Sigmoid colon (tissue), 7 donors: ENCODE data around the gene CRADD. TPM values are rescaled to one million over a fixed set of nuclear protein-coding genes. Genes with fewer than 3 reads are reported as not detected.

Experiments
- DNase-seq: peaks from one replicate; pipeline ENCODE4 v3.0.0-alpha.2; 2019
- H3K27ac ChIP-seq, 4 donors: fragments of 200-600 bp; sonication (generic); one replicate each; pipeline ENCODE4 v1.5.1; 2016 to 2019; ENCODE audit warnings: mild to moderate bottlenecking in 1 of 4
- H3K27me3 ChIP-seq, 3 donors: fragments of 200-600 bp; sonication (generic); one replicate each; pipeline ENCODE4 v1.5.1; 2019; ENCODE audit warnings: mild to moderate bottlenecking in 1 of 3
- H3K36me3 ChIP-seq, 4 donors: fragments of 200-600 bp; sonication (generic); one replicate each; pipeline ENCODE4 v1.5.1; 2016 to 2019
- H3K4me1 ChIP-seq, 4 donors: fragments of 200-600 bp; sonication (generic); one replicate each; pipeline ENCODE4 v1.5.1; 2017 to 2019
- H3K4me3 ChIP-seq, 4 donors: fragments of 200-600 bp; sonication (generic); one replicate each; pipeline ENCODE4 v1.5.1; 2017 to 2019; ENCODE audit warnings: mild to moderate bottlenecking in 2 of 4, moderate library complexity in 1 of 4
- H3K9me3 ChIP-seq, 4 donors: fragments of 200-600 bp in 3 of 4; sonication (generic) in 3 of 4; one replicate each; pipeline versions ENCODE4 v1.5.1 to v1.6.1; 2013 to 2019
- EP300 ChIP-seq, 4 donors: sonication (generic); formaldehyde crosslinking; IDR thresholded peaks; one replicate each; pipeline ENCODE4 v1.6.1; 2017; ENCODE audit warnings: antibody characterized with exemption in 4 of 4
- POLR2A ChIP-seq, 2 donors: fragments of 450-650 bp; IDR thresholded peaks; one replicate each; pipeline ENCODE4 v1.6.1; 2016; ENCODE audit warnings: antibody characterized with exemption in 2 of 2, mild to moderate bottlenecking in 2 of 2, moderate library complexity in 2 of 2
- POLR2AphosphoS5 ChIP-seq, 4 donors: sonication (generic); formaldehyde crosslinking; IDR thresholded peaks; one replicate each; pipeline ENCODE4 v1.6.1; 2017; ENCODE audit warnings: antibody characterized with exemption in 4 of 4
- WGBS, 2 donors: extraction: QIAGEN DNeasy Blood & Tissue Kit; methylation state at CpG; one replicate each; pipeline ENCODE4 v1.1.7; 2013; 5-methylcytosine and 5-hydroxymethylcytosine counted together
- intact Hi-C: fragments of 100-400 bp; cut with DNase I; formaldehyde crosslinking; loops from one replicate; pipeline ENCODE4 v1.15.1; 2023
- polyA plus RNA-seq, 3 donors: library from polyadenylated mRNA; stranded (reverse); fragments of 200-250 nt; gene quantifications; one replicate each; pipeline ENCODE4 v1.2.3, GENCODE V29; 2013
- total RNA-seq, 4 donors: library from RNA; depleted of rRNA; stranded (reverse); fragments of >200 nt; gene quantifications; one replicate each; pipeline ENCODE4 v1.1.0, GENCODE V29; 2016
- TF ChIP-seq, protein P1 (sequence below), 4 experiments: fragments of 450-650 bp in 3 of 4; fragments of 200-600 bp in 1 of 4; IDR thresholded peaks; one replicate each; pipeline ENCODE4 v1.5.1; 2016 to 2019; ENCODE audit warnings: antibody characterized with exemption in 4 of 4, mild to moderate bottlenecking in 3 of 4, moderate library complexity in 2 of 4
- donor health status: healthy with polysubstance abuse.
- donor health status: Bipolar disorder and iron deficiency.
- donor health status: healthy.

The CRADD gene
- total and polyA plus RNA-seq, 7 donors, result 14.1 to 98.9 (median 43.7) TPM

DNA sequence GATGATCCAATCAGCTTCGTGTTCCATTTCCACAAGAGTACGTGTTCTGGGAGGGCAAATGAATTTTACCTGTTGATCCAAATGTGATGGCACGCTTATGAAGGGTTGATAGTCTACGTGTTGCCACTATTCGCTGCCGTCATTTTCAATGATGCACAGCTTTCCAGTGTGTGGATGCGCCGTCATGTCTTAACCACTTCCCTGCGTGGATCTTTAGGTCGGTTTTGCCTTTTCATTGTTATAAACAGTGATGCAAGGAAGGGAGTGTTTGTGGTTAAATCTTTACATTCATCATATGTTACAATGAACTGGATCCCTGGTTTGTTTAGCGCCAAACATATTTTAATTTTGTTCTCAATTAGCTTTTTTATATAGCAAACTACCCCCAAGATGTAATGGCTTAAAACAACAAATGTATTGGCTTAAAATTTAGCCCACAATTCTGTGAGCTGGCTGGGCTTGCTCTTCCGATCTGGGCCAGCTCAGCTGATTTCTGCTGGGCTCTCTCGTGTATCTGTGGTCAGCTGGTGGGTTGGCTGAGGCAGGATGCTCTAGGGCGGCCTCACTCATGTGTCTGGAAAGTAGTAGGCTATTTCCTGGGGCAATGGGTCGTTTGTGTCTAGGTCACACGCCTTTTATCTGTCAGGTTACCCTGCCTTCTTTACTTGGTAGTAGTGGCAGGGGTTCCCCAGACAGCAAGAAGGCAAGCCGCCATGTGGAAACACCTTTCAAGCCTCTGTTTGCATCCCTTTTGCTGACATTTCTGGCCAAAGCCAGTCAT is 176.7 kb downstream of the CRADD start:
- H3K4me3 ChIP-seq, result no peak overlapping the region
- H3K36me3 ChIP-seq, result no peaks in the 10 kb centered on the region
- TF ChIP-seq POLR2AphosphoS5 (IDR thresholded peaks at IDR 0.05), result no peak
- 88 to 91% methylated on average over 17 of the region's 17 CpGs for WGBS, 2 donors
- DNase-seq, result no peak
- no peaks in the 10 kb centered on the region for H3K27me3 ChIP-seq
- peaks cover 0 to 16% (median 9%) of the 10 kb centered on the region in 4 donors for H3K4me1 ChIP-seq
- no peak overlapping the region for H3K27ac ChIP-seq
- intact Hi-C loops, result no loop called here
- H3K9me3 ChIP-seq, result no peaks in the 10 kb centered on the region

DNA sequence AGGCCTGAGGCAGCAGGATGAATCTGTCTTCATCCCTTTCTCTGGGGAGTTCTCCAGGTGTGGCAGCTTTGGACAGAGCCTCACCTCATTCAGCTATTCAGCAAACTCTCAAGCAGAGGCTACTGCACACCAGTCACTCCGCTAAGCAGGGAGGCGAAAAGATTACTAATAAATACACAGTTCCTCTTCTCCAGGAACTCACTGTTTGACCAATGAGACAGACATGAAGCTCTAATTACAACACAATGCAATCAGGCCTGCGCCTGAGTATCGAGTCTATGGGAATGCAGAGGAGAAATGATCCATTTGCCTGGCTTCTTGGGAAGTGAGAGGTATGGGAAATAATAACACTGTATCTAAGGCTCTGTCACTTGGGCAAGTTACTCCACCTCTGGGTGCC is 178.1 kb downstream of the CRADD start:
- no peaks in the 10 kb centered on the region for H3K27me3 ChIP-seq
- DNase-seq, result no peak
- TF ChIP-seq POLR2AphosphoS5 (IDR thresholded peaks at IDR 0.05) (no peak), POLR2A (IDR thresholded peaks at IDR 0.05) (no peak), EP300 (IDR thresholded peaks at IDR 0.05) (no peak)
- TF ChIP-seq, protein P1, sequence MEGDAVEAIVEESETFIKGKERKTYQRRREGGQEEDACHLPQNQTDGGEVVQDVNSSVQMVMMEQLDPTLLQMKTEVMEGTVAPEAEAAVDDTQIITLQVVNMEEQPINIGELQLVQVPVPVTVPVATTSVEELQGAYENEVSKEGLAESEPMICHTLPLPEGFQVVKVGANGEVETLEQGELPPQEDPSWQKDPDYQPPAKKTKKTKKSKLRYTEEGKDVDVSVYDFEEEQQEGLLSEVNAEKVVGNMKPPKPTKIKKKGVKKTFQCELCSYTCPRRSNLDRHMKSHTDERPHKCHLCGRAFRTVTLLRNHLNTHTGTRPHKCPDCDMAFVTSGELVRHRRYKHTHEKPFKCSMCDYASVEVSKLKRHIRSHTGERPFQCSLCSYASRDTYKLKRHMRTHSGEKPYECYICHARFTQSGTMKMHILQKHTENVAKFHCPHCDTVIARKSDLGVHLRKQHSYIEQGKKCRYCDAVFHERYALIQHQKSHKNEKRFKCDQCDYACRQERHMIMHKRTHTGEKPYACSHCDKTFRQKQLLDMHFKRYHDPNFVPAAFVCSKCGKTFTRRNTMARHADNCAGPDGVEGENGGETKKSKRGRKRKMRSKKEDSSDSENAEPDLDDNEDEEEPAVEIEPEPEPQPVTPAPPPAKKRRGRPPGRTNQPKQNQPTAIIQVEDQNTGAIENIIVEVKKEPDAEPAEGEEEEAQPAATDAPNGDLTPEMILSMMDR (IDR thresholded peaks at IDR 0.05), result no peak
- H3K4me3 ChIP-seq, result no peak overlapping the region
- WGBS, 2 donors, result 95 to 96% methylated on average over 4 of the region's 4 CpGs
- no peaks in the 10 kb centered on the region for H3K9me3 ChIP-seq
- H3K4me1 ChIP-seq, result peaks cover 0 to 16% (median 9%) of the 10 kb centered on the region in 4 donors
- no peaks in the 10 kb centered on the region for H3K36me3 ChIP-seq
- intact Hi-C loops, result no loop called here
- H3K27ac ChIP-seq, result no peak overlapping the region

DNA sequence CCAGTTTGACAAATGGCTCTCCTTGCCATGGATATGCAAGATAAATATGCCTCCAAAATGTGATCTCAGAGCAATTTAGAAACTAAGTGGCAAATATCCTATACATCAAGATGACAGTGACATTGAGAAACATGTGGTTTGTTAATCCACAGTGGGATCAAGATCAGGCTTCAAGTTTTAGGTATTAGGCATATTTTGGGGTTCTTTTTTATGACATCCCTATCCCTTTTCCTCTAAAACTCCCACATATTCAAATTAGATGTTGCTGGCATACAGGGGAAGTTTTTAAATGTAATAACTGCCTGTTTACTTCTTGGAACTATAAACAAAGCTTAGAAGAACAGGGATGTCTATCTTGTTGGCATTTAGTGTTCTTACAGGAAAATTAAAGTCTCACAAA is 179.4 kb downstream of the CRADD start:
- Histone ChIP-seq H3K4me1 (peaks cover 0 to 16% (median 11%) of the 10 kb centered on the region in 4 donors), H3K27ac (no peak overlapping the region), H3K9me3 (no peaks in the 10 kb centered on the region), H3K36me3 (no peaks in the 10 kb centered on the region), H3K27me3 (no peaks in the 10 kb centered on the region), H3K4me3 (no peak overlapping the region)
- intact Hi-C loops, result no loop called here
- no peak for DNase-seq
- TF ChIP-seq EP300 (IDR thresholded peaks at IDR 0.05) (no peak), POLR2AphosphoS5 (IDR thresholded peaks at IDR 0.05) (no peak), POLR2A (IDR thresholded peaks at IDR 0.05) (no peak)
- TF ChIP-seq, protein P1 (IDR thresholded peaks at IDR 0.05), result no peak

DNA sequence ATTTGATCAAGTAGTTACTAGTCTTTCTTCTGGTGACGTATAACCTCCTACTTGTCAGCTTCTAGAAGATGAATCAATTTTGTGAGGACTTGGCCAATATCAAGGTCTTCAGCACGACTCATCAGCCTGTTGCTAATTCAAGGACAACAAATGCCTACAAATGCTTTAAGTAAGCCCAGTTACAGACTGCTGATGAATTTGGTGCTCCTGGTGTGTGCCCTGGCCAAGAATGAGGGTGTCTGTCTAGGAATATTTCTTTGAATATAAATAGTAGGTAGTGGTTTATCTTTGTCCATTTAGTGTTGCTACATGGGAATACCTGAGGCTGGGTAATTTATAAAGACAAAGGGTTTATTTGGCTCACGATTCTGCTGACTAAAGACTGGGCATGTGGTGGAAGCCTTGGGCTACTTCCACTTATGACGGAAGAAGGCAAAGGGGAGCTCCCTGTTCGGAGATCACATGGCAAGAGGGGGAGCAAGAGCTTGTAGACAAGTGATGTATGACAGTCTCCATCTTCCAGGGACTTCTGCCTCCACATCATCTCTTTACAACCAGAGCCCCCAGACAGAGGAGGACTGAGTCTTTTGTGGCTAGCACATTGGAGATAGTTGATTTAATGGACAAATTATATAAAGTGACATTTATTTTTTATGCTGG is 180.2 kb downstream of the CRADD start:
- intact Hi-C loops, result no loop called here
- 84 to 94% methylated on average over 5 of the region's 5 CpGs for WGBS, 2 donors
- TF ChIP-seq POLR2AphosphoS5 (IDR thresholded peaks at IDR 0.05) (peak in 2 of 4 donors; percentile 7 to 14), POLR2A (IDR thresholded peaks at IDR 0.05) (no peak)

DNA sequence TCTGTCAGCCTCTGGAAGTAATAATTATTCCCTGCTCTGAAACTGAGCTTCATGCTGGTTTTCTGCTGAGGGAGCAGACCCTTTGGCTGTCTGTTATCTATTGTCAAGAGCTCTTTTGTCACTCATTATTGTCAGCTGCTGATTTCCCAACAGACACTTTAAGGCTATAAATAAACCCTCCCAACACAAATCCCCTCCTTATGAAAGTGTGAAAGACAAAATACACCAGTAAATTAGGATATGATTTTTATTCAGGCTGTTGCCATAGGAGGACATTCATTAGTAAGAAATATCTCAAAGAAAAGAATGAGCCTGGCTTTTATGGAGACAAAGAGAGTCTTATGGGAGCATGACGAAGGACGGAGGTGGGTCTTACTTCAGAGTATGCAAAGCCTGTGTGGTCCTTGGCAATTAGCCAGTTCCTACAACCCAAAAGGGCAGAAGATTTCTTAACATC is 180.8 kb downstream of the CRADD start:
- intact Hi-C loops, result no loop called here
- Histone ChIP-seq H3K27ac (peak overlapping the region in 1 of 4 donors; percentile 6), H3K36me3 (no peaks in the 10 kb centered on the region), H3K9me3 (no peaks in the 10 kb centered on the region), H3K4me1 (peaks cover 0 to 16% (median 11%) of the 10 kb centered on the region in 4 donors), H3K4me3 (no peak overlapping the region), H3K27me3 (no peaks in the 10 kb centered on the region)
- no peak for TF ChIP-seq POLR2AphosphoS5 (IDR thresholded peaks at IDR 0.05)
- WGBS, 2 donors, result 98% methylated on average over 2 of the region's 2 CpGs
- DNase-seq, result no peak

More for the DNA sequence above, 180.2 kb downstream of the CRADD start:
- Histone ChIP-seq H3K27ac (peak overlapping the region in 2 of 4 donors; percentile 6 to 27), H3K4me3 (no peak overlapping the region), H3K36me3 (no peaks in the 10 kb centered on the region), H3K4me1 (peaks cover 0 to 16% (median 11%) of the 10 kb centered on the region in 4 donors), H3K9me3 (no peaks in the 10 kb centered on the region), H3K27me3 (no peaks in the 10 kb centered on the region)
- DNase-seq, result no peak

DNA sequence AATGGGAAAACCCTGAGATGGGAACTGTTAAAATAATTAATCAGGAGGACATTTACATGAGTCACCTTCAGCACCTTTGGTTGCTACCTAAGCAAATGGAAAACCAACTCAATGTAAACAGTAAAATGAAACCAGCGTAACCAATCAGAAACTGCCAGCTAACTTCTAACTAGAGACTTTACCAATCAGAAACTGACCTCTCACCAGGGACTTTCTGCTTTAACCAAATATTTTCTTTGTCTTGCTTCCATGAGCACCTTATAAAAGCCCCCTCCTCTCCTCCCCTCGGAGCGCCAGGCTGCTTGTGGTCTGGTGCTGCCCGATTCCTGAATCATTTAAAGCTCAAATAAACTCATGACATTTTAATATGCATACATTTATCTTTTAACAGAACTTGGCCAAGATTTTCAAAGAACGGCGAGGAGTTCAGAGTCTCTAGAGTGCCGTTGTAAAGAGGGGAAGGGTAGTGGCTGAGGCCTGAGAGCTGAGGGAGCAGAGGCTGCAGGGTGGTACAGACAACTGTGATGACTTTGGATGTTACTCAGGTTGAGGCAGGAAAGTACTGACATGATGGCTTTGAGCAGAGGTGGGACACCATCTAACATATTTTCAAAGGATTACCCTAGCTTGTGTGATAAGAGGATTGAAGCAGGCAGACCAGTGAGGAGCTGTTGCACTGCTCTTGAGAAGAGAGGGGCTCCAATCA is 183.6 kb downstream of the CRADD start:
- Histone ChIP-seq H3K4me3 (no peak overlapping the region), H3K4me1 (peaks cover 0 to 16% (median 11%) of the 10 kb centered on the region in 4 donors), H3K36me3 (no peaks in the 10 kb centered on the region), H3K27me3 (no peaks in the 10 kb centered on the region), H3K9me3 (peaks cover 4 to 7% (median 5%) of the 10 kb centered on the region in 4 donors), H3K27ac (no peak overlapping the region)
- intact Hi-C loops, result no loop called here
- TF ChIP-seq POLR2AphosphoS5 (IDR thresholded peaks at IDR 0.05) (no peak), EP300 (IDR thresholded peaks at IDR 0.05) (no peak), POLR2A (IDR thresholded peaks at IDR 0.05) (no peak)
- TF ChIP-seq, protein P1 (IDR thresholded peaks at IDR 0.05), result no peak
- DNase-seq, result no peak
- WGBS, 2 donors, result 82 to 91% methylated on average over 7 of the region's 7 CpGs
